HT-29 (cell line): Measurements from ENCODE around the gene SFT2D2. TPM values are rescaled to one million over a fixed set of nuclear protein-coding genes. Genes with fewer than 3 reads are reported as not detected.

Source experiments
- DNase-seq: peaks from one replicate; pipeline ENCODE4 v3.0.0-alpha.2; 2015; ENCODE audit warnings: low spot score
- total RNA-seq: library from RNA; depleted of rRNA; stranded (reverse); fragments of >200 nt; shearing (Covaris generic); gene quantifications from 2 replicates; pipeline ENCODE4 v1.2.3, GENCODE V29; 2014

Gene SFT2D2
- total RNA-seq, 1 experiment from 2014 or later: 15.9 TPM

DNA sequence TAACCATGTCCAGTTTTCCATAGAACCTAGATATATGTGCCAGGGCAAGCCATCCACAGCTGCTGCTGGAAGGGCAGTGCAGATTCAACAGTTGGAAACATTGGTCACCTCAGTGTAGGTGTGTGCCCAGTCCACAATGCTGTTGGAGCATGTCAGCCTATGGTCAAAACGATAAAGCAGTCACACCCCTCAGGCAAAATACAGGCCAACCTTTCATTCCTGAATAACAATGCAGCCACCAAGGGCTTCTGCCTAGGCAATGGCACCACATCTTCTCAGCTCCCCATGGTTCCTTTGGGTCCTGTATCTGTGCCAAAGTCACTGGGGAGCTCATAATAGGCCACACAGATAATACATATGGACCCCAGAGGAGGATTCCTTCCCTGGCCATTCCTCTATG, 39.8 kb downstream of the SFT2D2 start:
- DNase-seq: no peak

DNA sequence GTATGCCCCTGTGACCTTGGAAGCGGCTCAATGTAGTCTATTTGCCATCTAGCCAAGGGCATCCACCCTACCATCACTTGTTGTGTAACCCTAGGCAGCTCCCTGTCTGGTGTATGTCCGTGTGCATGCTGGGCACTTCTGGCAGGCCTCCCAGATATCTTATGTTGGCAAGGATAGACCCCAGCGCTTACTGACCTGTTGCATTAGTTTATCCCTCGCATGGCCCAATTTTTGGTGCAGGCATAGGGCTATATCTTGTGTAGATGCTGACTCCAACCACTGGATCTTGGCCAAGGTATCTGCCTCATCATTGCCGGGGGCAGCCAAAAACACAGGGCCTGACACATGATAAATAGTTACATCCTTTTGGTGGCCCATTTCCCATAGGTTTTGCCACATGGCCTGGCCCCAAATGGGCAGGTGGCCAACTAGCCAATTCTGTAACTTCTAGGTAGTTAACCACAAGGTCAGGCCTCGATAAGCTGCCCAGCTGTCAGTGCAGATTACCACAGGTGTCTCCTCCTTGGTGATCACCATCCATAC, 40.9 kb downstream of the SFT2D2 start:
- no peak for DNase-seq

DNA sequence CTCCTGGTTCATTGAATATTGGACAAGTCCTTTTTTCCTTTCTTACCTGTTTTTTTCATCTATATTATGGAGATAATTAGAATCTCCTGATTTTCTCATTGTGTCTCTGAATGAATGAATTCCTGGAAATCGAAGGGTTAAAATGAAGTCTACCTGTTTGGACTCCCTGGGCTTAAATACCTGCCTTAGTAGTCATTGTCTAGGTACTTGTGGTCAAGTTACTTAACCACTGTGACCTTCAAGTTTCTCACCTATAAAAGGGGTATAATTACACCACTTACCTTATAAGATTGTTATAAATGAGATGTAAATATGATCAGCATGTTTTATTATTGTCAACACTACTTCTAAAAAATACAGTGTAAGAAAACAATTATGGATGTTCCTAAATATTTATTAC, 45.8 kb downstream of the SFT2D2 start:
- DNase-seq: no peak

DNA sequence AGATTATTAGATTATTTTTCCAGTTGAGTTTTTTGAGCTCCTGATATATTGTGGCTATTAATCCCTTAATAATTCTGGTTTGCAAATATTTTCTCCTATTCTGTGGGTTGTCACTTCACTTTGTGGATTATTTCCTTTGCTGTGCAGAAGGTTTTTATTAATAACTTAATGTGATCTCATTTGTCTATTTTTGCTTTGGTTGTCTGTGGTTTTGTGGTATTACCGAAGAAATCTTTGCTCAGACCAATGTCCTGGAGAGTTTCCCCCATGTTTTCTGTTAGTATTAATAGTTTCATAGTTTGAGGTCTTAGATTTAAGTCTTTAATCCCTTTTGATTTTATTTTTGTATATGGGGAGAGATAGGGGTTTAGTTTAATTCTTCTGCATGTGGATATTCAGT, 47.8 kb downstream of the SFT2D2 start:
- DNase-seq: no peak

DNA sequence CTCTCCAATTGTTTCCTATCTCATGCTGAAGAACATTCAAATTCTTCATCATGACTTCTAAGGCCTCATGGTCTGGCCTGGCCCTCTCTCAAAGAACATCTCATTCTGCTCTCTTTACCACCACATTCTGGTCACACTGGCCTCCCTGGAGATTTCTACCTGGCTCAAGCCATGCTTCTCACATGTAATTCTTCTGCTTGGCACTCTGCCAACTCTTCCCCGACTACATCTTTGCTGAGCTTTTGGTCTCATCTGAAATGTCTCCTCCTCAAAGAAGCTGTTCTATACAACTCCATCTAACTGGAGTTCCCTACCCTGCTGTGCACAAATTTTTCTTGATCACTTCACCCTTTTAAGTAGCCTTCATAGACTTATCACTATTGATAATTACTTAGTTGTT, 53.4 kb downstream of the SFT2D2 start:
- no peak for DNase-seq

DNA sequence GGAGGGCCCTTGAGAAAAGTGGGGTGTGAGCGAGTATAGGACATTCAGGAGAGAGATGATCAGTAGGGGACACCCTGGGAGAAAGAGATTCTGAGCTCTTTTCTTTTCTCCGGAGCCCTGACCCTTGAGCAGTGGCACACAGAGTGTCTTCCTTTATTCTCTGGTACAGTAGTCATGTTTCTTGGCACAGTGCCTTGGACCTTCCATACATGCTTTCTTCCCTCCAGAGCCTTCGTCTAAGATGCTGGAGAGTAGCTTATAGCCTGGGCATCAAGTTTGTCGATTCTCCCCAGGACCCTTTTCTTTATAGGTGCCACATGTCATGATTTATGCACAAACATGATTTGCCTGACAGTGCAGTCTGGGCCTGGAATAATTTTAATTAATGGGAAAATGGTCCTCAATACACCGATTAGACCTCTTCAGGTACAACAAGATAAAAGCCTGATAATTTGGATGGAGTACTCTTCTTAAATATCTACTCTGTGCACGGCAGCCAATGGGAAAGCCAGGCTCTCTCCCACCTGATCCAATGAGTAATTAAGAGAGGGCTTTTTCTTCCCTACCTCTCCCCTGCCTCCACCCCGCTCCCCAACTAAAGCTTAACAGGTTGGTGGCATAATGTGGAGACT, 54.6 kb downstream of the SFT2D2 start, which contains the start of gene TBX19:
Gene TBX19, plus strand, starts transcription at position 582 of the 632 bp plus-strand sequence. CDS start 214 bp downstream, outside the sequence.
- no peak for DNase-seq

DNA sequence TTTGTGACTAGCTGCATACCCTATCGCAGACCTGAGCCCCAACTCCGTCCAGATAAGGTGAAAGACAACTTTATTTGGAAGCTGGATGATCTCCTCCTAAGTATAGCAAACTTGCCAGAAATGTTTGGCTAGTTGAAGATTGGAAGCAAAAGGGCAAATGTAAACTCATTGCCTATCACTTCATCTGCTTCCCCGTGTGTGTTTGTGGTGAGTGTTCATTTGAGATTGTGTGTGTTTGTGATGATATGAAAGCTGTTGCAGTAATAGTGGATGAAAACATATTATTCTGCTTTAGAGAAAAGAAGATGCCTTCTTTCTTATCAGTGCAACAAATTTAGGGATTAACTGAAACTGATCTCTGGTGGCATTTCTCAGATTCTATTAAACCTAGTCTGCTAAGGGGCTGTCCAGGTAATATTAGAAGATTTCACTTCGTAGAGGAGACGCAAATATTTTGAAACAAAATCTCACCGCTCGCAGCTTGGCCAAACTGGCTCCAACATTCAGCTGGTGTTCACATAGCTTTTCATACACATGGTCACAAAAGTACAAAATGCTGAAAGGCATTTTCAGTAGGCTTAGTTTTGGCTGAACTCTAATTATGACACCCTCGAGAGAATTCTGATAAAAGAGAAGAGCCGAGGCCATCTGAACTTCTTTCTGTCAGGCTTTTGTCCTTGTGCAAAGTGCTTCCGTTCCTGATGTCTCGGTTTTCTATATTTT, 56.0 kb downstream of the SFT2D2 start:
- DNase-seq: no peak

DNA sequence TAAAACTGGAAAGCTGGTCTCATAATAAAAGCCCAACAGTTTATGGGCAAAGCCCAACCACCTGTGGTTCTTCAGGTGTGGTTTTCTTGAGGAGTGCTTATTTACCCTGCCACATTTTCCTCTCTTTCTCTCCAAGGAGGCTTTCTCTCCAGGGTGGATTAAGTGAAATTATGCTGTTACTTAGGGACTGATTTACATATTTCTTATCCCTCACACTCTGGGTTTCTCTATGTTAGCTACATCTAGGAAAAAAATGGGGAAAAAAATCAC, 59.7 kb downstream of the SFT2D2 start:
- DNase-seq: peak; percentile 56

DNA sequence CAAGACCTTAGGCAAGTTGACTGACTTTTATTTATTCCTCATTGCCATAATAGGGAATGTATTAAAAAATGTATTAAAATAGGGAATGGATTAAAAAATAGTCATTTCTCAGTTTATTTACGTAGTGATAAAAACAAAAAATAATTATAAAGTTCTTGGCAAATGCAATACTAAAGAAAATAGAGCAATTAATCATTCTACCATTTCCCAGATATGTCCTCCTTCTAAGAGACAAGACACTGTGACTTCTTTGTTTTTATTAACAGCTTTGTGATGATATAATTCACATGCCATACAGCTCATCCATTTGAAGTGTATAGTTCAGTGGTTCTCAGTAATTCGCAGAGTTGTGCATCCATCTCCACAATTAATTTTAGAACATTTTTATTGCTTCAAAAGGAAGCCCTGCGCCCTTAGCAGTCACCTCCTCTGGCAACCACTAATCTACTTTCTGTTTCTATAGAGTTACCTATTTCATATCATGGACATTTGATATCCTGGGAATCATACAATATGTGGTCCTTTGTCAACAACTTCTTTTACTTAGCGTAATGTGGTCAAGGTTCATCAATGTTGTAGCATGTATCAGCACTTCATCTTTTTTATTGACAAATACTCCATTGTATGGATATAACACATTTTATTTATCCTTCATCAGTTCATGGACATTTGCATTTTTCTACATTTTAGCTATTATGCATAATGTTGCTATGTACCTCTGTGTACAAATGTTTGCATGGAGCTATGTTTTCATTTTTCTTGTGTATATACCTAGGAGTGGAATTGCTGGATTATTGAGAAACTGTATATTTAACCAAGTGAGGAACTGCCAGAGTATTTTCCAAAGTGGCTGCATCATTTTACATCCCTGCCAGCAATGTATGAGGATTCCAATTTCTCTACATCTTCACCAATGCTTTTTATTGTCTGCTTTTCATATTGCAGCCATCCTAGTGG, 60.4 kb downstream of the SFT2D2 start:
- DNase-seq: no peak

DNA sequence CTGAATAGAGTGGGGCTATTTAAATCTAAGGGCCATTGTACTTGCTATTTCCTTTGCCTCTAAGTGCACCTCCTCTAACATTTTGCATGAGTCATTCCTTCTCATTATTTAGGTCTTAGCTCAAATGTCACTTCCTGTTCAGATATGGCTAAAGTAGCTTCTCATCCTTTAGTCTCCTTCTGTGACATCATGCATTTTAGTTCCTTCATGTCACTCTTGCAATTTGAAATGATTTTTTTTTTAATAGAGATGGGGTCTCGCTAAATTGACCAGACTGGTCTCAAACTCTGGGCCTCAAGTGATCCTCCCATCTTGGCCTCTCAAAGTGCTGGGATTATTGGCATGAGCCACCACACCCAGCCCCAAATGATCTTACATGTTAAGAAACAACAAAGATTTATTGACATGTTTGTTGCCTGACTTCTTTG, 61.4 kb downstream of the SFT2D2 start:
- peak; percentile 10 for DNase-seq

DNA sequence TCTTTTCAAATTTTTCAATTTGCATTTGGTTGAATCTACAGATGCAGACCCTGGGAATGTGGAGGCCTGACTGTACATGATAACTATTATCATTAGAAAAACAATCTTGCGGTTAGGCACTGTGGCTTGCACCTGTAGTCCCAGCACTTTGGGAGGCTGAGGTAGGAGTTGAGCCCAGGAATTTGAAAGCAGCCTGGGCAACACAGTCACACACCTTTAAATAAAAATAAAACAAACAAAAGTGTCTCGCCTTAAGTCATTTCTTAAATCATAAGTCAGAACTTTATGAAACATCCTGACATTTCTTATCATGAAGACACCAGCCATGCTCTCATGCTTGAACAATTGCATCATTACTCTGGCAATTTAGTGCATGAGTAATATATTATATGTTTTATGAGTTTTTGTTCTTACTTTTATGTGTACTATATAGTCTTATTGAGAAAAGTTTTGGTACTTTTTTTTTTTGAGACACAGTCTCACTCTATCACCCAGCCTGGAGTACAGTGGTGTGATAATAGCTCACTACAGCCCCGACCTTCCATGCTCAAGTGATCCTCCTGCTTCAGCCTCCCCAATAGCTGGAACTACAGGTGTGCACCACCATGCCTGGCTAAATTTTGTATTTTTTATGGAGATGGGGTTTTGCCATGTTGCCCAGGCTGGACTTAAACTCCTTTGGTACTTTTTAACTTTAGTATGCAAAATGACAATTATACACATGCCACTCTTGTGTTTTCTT, 62.7 kb downstream of the SFT2D2 start:
- DNase-seq: no peak

DNA sequence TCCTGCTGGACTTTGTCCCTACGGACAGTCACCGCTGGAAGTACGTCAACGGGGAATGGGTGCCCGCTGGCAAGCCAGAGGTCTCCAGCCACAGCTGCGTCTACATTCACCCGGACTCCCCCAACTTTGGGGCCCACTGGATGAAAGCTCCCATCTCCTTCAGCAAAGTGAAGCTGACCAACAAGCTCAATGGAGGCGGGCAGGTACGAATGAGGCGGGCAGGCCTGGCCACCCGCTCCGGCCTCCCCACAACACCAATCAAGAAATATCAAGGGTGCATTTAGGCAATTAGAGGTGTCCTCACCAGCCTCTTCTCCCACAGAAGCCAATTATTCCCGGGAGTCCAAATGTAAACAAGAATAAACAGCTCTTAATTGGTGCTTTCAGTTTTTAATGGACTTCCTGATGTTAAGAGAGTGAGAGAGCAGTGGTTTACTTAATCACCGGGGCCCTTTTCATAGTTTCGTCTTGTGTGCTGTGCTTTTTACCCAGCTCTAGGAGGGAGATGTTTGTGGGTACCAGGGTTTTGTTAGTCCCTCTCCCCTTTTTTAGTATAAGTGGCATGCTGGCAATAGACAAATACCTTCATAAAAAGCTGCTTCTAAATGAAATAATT, 65.5 kb downstream of the SFT2D2 start:
- DNase-seq: no peak

DNA sequence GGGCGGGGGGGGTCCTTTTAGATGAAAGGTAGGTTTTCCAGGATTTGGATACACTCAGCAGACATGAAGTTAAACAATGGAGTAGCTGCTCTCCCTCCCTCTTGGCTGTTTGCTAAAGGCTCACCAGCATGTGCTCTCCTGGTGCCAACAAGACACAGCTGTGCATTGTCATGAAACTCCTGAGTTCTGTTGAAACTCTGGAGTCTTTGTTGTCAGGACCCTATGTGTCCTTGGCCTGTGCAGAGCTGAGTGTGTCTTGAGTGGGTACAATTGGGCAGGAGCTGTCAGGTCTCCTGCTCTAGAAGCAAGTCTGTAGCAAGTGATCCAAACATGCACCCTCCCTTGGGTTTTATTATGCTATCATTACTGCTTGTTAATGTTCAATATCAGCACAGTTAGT, 67.6 kb downstream of the SFT2D2 start:
- DNase-seq: no peak

DNA sequence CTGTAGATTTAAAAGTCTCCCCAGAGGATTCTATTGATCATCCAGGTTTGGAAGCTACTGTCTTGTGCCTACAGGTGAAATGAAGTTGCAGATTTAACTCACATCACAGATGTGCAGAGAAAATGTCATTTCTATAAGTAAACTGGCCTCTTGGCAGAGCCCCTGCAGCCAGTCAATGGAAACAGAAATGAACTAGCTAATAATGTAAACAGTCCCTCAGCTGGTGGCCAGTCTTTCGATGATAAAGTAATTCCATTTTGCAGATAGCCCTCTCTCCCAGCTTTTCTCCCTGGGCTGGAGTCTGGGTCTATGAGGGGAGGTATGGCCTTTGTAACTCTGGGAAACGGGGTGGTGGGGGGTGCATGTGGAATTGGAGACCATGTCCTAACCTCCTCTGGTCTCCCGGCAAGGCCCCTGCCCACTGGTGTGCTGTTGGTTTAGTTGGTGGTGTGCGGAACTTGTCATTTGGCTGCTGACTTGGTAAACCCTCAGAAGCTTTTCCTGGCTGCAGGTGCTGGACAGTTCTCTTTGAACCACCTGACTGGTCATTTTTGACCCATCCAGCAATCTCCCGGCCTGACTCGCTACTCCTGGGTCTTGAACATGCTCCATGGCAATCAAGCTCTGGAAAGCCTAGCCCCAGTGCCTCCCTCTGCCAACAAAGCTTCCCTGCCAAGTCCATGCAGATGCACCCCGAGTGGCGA, 69.8 kb downstream of the SFT2D2 start:
- no peak for DNase-seq

DNA sequence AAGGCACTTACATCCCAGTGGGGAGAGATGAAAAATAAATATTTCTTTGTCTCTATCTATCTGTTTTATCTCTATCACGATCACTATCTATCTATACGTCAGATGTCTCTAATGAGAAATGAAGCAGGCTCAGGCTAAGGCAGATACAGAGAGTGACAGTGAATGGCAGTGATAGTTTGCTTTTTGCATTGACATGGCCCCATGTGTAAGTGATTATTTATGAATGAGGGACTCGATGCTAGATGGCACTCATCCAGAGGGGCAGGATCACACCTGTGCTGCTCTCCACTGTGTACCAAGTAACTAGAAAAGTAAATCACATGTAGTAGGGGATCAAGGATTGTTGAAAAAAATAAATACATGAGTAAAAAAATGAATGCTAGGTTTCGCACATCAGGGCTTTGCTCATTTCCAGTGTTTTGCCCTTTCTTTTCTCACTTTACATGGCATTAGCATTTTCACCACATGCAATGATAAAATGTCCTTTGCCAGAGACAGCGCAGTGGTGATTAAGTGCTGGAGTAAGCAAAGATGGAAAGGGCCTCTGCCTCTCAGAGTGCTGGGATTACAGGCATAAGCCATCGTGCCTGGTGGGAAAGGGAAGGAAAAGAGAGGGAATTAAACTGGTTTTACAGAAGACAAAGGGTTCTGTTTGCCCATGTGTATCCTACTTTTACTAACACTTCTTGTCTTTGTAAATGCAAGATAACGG, 71.4 kb downstream of the SFT2D2 start:
- DNase-seq: no peak

DNA sequence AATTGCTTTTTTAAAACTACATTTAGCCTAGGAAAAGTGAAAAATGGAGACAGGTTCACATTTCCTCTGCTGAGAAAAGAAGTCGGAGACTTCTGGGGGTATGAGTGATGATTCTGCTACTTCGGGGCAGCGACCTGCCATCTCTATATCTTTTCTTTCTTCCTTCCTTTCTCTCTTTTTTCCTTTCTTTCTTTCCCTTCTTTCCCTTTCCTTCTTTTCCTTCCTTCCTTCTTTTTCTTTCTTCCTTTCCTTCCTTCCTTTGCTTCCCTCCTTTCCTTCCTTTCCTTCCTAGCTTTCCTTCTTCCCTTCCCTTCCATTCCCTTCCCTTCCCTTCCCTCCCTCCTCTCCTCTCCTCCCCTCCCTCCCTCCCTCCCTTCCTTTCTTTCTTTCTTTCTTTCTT, 72.6 kb downstream of the SFT2D2 start:
- no peak for DNase-seq

DNA sequence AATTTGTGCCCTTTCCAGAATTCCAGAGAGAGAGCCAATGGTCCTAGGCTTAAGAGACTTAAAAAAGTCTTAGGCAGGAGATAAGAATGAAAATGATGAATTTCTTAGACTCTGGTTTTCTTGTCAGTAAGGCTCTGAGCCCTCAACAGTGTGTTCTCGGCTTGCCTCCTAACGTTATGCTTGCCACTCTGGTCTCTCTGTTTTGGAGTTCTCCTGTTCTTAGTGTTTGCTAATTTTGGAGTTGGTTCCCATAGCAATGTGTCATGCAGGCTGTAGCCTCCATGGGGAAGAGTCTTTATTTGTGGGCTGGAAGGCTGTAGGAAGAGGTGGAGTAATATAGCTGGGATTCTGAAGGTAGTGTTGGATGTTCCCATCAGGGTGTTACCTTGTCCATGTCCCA, 74.8 kb downstream of the SFT2D2 start:
- no peak for DNase-seq

DNA sequence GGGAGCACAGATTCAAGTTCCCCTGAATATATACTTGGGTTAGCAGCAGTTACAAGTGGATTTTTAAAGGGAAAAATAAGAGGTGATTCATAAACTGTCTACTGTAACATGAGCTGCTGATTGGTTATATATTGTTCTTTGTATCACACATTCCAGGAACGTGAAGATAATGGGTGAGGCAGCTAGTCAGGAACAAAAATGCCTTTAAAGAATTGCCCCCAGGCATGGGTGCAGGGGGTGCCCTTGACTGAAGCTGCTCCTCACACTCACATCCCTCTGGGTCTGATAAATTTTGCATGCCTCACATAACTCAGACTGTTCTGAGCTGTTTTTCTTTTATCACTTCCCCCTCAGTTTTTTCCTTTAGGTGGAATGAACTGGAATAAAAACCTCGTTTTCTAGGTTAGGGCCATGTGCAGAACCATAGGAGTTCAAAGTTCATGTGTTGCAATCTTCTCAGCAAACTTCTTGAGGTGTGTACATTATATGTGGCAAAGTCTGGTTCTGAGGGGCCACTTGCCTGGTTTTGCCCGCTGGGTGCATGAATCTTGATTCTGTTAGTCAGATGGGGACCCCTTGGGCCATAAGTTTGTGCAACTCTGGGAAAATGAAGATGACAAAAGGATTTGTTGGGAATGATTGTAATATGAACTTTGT, 76.0 kb downstream of the SFT2D2 start:
- peak; percentile 37 for DNase-seq
